Dendritic cell treated with granulocyte-macrophage colony-stimulating factor and Interleukin-4, amounts not matched to agents 40 ng/mL and 50 ng/mL, for 4 days (primary cell): Measurements from ENCODE around the gene TAPBPL.
"Not testable (repeated sequence)": the region's sequence is repeated elsewhere in the genome, so short reads cannot be mapped to it uniquely, and the experiment has no call there.

Experiments
- H3K27ac Mint-ChIP-seq: one replicate; pipeline ENCODE4 v1.8.0; 2022; ENCODE audit warnings: mild to moderate bottlenecking, mixed read lengths
- H3K27me3 Mint-ChIP-seq: one replicate; pipeline ENCODE4 v1.8.0; 2022; ENCODE audit warnings: mild to moderate bottlenecking, mixed read lengths
- H3K36me3 Mint-ChIP-seq: one replicate; pipeline ENCODE4 v1.8.0; 2022; ENCODE audit warnings: low read depth, mixed read lengths
- H3K4me1 Mint-ChIP-seq: one replicate; pipeline ENCODE4 v1.8.0; 2022; ENCODE audit warnings: low read depth, mixed read lengths
- H3K4me3 Mint-ChIP-seq: one replicate; pipeline ENCODE4 v1.8.0; 2022; ENCODE audit warnings: mild to moderate bottlenecking, moderate library complexity, mixed read lengths
- H3K9me3 Mint-ChIP-seq: one replicate; pipeline ENCODE4 v1.8.0; 2022; ENCODE audit warnings: mixed read lengths
- intact Hi-C: fragments of 100-400 bp; cut with micrococcal nuclease; formaldehyde crosslinking; loops from one replicate; pipeline ENCODE4 v1.15.0; 2022

TAPBPL gene

GRCh38 chr12:6494968-6495367 lies 43.1 kb downstream of the TAPBPL start:
- Mint-ChIP-seq H3K27ac (no peak overlapping the region), H3K9me3 (no peaks in the 10 kb centered on the region), H3K4me3 (no peak overlapping the region), H3K4me1 (peaks cover 15% of the 10 kb centered on the region), H3K27me3 (no peaks in the 10 kb centered on the region), H3K36me3 (peaks cover 50% of the 10 kb centered on the region)
- intact Hi-C loops = loop anchor here (2.0 to 5.0 kb wide), 2 partner anchors 24 to 167 kb away; partner anchors contain the start of genes ING4 and VAMP1

- H3K4me3 Mint-ChIP-seq, intact Hi-C loops, H3K9me3 Mint-ChIP-seq, H3K27ac Mint-ChIP-seq, H3K27me3 Mint-ChIP-seq: not testable (repeated sequence)
- peaks cover 15% of the 10 kb centered on the region for H3K4me1 Mint-ChIP-seq
- H3K36me3 Mint-ChIP-seq = peaks cover 35% of the 10 kb centered on the region
Measured at GRCh38 chr12:6497291-6497690, 45.4 kb downstream of the TAPBPL start.

GRCh38 chr12:6500466-6500865 lies 48.6 kb downstream of the TAPBPL start:
- H3K9me3 Mint-ChIP-seq = no peaks in the 10 kb centered on the region
- H3K27me3 Mint-ChIP-seq = no peaks in the 10 kb centered on the region
- H3K4me3 Mint-ChIP-seq = no peak overlapping the region
- H3K4me1 Mint-ChIP-seq = peaks cover under 1% of the 10 kb centered on the region
- peaks cover 31% of the 10 kb centered on the region for H3K36me3 Mint-ChIP-seq
- H3K27ac Mint-ChIP-seq = no peak overlapping the region
- intact Hi-C loops = no loop called here

GRCh38 chr12:6507102-6507998 lies 55.5 kb downstream of the TAPBPL start:
- H3K27me3 Mint-ChIP-seq = no peaks in the 10 kb centered on the region
- H3K9me3 Mint-ChIP-seq = no peaks in the 10 kb centered on the region
- H3K36me3 Mint-ChIP-seq = peaks cover 63% of the 10 kb centered on the region
- intact Hi-C loops = no loop called here
- peak overlapping the region; percentile 36 for H3K27ac Mint-ChIP-seq
- H3K4me3 Mint-ChIP-seq = no peak overlapping the region
- no peaks in the 10 kb centered on the region for H3K4me1 Mint-ChIP-seq

- peaks cover 71% of the 10 kb centered on the region for H3K36me3 Mint-ChIP-seq
- H3K27ac Mint-ChIP-seq = no peak overlapping the region
Measured at GRCh38 chr12:6508087-6508486, 56.2 kb downstream of the TAPBPL start.

More at GRCh38 chr12:6508087-6508486, 56.2 kb downstream of the TAPBPL start:
- Mint-ChIP-seq H3K9me3 (no peaks in the 10 kb centered on the region), H3K27me3 (no peaks in the 10 kb centered on the region), H3K4me3 (no peak overlapping the region), H3K4me1 (no peaks in the 10 kb centered on the region)
- intact Hi-C loops = no loop called here
